ELR (cell line): Measurements from ENCODE around the gene SHANK1.
"Not testable (repeated sequence)": the region's sequence is repeated elsewhere in the genome, so short reads cannot be mapped to it uniquely, and the experiment has no call there.

Experiments used
- DNase-seq: peaks from one replicate; pipeline ENCODE4 v3.0.0-alpha.2; 2015; ENCODE audit warnings: low read depth

SHANK1 gene

DNA sequence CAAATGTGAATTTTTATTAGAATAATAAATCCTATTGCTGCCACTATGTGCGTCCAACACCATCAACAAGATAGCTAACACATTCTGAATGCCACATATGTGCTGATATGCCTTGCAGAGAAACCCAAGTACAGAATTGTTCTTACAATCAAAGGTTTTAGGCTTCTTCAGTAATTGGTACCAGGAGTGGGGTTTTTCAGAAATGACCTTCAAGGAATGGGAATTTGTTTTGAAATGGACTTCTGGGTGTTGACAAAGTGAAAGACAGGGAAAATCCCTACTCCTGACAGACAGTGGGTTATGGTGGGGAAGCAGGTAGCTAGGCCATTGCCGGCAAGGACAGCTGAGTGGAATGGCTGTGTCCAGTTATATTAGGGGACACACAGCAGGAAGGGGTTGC, 85.6 kb downstream of the SHANK1 start:
- DNase-seq = no peak

GRCh38 chr19:50633359-50633758, 86.2 kb downstream of the SHANK1 start:
- no peak for DNase-seq

DNA sequence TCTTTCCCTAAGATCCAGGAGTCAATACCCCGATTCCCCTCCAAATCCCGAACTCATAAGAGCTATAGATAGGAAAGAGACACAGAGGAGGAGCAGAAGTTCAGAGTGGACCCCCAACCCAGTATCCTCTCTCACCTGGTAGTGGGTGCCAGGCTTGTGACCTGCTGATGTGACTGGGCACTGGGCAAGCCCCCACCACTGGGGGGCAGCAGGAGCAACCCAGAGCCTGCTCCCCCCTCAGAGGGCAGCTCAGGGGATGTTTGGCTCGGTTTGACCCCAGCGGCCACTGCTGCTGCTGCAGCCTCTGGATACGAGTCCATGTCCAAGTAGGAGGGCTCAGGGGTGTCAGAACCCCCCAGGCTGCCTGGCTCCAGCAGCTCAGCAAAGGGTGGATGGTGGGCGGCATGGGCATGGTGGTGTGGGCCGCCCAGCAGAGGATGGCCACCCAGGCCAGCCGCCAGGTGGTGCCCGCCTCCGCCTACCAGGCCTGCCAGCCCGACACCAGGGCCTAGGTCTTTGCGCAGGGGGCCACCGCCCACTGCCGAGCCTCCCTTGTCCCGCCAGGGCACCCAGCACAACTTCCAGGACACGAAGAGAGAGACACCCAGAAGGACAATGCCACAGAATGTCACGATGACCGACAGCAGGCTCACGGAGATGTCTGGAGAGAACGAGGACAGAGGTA, 87.3 kb downstream of the SHANK1 start:
- no peak for DNase-seq

DNA sequence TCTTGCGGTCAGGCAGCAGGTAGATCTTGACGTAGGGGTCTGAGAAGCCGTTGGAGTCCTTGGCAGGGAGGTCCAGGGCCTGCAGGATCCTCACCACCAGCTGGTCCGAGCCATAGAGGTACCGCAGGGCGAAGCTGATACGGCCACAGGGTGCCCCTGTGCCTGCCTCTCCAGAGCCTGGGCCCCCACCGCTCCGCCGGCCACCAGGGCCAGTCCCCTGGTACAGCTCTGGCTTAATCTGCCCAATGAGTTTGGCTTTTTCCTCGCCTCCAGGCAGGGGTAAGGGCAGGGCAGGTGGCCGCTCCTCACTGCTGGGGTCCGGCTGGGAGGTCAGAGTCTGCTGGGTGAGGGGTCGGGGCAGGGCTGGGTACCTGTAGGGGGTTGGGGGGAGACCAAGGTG, 89.8 kb downstream of the SHANK1 start:
- no peak for DNase-seq

- DNase-seq = no peak
Measured at GRCh38 chr19:50629194-50629593, 90.4 kb downstream of the SHANK1 start.

GRCh38 chr19:50628551-50628950, 91.1 kb downstream of the SHANK1 start:
- no peak for DNase-seq

DNA sequence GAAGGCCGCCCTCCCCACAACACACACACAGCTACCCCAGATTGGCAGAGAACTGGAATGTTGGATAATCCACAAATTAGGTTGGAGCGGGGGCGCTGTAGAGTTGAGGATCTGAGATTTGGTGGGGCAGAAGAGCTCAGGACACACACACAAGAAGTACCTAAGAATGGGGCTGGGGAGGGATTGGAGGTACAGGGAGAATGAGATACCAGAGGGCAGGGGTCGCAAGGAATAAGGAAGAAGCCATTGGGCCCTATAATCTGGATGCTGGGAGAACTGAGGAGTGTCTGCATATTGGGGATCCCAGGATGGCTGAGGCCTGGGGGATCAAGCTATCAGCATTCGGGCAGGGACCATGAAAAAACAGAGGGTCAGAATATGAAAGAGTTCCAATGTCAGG, 91.5 kb downstream of the SHANK1 start:
- DNase-seq = no peak

GRCh38 chr19:50626795-50627194, 92.8 kb downstream of the SHANK1 start:
- no peak for DNase-seq

DNA sequence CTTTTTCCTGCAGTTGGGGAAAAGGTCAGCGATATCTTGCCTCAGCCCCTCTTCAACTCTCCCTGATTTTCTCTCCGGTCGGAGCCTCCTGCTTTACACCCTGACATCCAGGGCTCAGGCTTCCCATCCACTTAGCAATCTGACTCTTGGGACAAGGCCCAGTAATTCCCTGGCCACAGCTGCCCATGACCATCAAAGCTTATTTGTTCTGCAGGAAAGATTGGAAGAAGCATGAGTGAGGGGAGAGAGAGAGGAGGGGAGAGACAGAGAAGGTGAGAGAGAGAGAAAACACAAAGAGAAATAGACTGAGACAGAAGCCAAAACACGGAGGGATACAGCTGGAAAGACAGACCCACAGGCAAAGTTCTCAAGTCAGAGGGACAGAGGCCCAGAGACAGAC, 93.6 kb downstream of the SHANK1 start:
- no peak for DNase-seq

DNA sequence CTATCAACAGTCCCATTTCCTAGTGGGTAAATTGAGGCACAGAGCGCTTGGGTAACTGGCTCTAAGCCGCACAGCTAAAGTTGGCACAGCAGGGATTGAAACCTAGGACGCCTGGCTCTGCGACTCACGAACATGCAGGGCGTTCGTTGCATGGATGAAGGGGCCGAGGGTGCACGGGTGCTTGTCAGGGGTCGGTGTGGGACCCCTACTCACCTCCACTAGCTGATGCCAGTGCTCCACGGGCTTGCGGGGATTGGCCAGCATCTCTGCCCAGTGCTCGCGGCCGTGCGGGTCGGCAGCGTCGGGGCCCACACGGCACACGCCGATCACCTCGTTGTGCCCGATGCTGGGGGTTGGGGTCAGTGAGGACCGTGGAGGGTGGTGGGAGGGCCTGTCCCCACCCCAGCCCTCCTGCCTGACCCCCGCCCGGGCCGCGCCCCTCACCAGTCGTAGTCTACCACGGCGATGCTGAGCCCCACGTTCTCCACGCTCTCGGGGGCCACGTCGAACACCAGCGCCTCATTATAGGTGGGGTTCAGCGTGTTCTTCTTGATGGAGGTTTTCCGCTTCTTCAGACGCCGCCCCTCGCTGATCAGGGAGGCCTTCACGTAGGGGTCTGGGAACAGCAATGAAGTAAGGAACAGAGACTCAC, 94.5 kb downstream of the SHANK1 start:
- DNase-seq = no peak

DNA sequence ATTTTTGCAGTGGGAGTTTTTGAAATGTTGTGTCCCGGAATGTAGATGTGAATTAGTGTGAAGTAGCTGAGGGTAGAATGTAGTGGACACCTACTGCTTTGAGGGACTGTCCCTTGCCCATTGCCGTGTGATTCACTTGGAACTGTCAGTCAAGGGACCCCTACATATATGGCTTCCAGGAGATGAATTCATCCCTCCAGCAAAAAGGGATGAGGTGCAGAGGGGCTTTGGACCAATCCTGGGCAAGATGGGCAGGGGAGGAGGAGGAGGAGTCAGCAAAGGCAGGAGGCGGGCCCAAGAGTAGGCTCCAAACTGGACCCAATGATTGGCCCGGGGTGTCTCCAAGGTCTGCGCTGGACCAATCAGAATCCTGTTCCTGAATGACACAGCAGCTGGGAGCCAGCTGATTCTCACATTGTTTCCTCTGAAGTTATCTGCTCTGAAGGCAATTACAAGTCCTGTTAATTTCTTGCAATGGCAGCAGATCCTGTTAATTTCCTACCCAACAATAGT, 99.2 kb downstream of the SHANK1 start:
- not testable (repeated sequence) for DNase-seq

DNA sequence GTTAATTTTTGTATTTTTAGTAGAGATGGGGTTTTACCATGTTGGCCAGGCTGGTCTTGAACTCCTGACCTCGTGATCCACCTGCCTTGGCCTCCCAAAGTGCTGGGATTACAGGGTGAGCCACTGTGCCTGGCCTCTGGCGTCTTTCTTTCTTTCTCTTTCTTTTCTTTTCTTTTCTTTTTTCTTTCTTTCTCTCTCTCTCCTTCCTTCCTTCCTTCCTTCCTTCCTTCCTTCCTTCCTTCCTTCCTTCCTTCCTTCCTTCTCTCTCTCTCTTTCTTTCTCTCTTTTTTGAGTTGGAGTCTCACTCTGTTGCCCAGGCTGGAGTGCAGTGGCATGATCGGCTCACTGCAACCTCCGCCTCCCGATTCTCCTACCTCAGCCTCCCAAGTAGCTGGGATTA, 100.4 kb downstream of the SHANK1 start:
- DNase-seq = not testable (repeated sequence)

- not testable (repeated sequence) for DNase-seq
Measured at GRCh38 chr19:50618379-50618778, 101.2 kb downstream of the SHANK1 start.

DNA sequence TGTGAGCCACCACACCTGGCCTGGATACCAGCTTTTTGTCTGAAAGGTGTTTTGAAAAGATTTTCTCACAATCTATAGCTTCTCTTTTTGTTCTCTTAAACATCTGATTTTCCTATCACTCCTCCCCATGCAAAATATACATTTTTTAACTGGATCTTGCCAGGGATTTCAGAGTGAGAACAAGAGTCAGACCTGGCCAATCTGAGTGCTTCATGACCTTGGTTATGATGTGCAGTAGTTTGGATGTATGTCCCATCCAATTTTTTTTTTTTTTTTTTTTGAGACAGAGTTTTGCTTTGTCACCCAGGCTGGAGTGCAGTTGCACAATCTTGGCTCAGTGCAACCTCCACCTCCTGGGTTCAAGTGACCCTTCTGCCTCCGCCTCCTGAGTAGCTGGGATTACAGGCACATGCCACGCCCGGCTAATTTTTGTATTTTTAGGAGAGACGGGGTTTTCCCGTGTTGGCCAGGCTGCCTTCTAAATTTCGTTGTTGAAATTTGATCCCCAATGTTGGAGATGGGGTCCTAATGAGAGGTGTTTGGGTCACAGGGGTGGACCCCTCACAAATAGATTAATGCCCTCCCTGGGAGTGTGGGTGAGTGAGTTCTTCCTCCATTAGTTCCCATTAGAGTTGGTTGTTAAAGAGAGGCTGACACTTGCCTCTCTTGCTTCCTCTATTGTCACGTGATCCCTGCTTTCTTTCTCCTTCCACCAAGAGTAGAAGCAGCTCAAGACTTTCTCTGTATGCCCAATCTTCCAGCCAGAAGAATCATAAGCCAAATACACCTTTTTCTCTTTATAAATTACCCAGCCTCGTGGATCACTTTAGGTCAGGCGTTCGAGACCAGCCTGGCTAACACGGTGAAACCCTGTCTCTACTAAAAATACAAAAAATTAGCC, 106.8 kb downstream of the SHANK1 start:
- DNase-seq = not testable (repeated sequence)
